DND-41 (cell line): ENCODE measurements around the gene CYTIP.

ENCODE experiments used
- EZH2 ChIP-seq: IDR thresholded peaks from 3 replicates; pipeline ENCODE4 v1.6.1; 2012; ENCODE audit warnings: borderline replicate concordance, low read depth, mild to moderate bottlenecking, moderate library complexity, low read length, inconsistent platforms; ENCODE audit not compliant: severe bottlenecking
- TF ChIP-seq, protein P1 (sequence below): IDR thresholded peaks from 2 replicates; pipeline ENCODE4 v1.5.1; 2012; ENCODE audit warnings: borderline replicate concordance, low read length, moderate library complexity, mild to moderate bottlenecking; ENCODE audit not compliant: poor library complexity, severe bottlenecking; ENCODE audit errors: extremely low read depth

GRCh38 chr2:157431176-157431575, 12.7 kb downstream of the CYTIP start:
- TF ChIP-seq, protein P1, sequence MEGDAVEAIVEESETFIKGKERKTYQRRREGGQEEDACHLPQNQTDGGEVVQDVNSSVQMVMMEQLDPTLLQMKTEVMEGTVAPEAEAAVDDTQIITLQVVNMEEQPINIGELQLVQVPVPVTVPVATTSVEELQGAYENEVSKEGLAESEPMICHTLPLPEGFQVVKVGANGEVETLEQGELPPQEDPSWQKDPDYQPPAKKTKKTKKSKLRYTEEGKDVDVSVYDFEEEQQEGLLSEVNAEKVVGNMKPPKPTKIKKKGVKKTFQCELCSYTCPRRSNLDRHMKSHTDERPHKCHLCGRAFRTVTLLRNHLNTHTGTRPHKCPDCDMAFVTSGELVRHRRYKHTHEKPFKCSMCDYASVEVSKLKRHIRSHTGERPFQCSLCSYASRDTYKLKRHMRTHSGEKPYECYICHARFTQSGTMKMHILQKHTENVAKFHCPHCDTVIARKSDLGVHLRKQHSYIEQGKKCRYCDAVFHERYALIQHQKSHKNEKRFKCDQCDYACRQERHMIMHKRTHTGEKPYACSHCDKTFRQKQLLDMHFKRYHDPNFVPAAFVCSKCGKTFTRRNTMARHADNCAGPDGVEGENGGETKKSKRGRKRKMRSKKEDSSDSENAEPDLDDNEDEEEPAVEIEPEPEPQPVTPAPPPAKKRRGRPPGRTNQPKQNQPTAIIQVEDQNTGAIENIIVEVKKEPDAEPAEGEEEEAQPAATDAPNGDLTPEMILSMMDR = no peak
- no peak for TF ChIP-seq EZH2
